OCI-LY7 (cell line): ENCODE data around the gene WDR64.

Source experiments
- CTCF ChIP-seq: fragments of 200-600 bp; sonication (generic); conservative IDR thresholded peaks from 2 replicates; pipeline ENCODE4 v1.5.1; 2014; ENCODE audit warnings: mild to moderate bottlenecking, antibody characterized with exemption, low read length, moderate library complexity, mixed read lengths
- EZH2phosphoT487 ChIP-seq: fragments of 200-600 bp; sonication (generic); IDR thresholded peaks from 2 replicates; pipeline ENCODE4 v1.6.1; 2018; ENCODE audit warnings: low read depth, borderline replicate concordance, mild to moderate bottlenecking, mixed run types, antibody characterized with exemption, low read length, moderate library complexity, mixed read lengths

DNA sequence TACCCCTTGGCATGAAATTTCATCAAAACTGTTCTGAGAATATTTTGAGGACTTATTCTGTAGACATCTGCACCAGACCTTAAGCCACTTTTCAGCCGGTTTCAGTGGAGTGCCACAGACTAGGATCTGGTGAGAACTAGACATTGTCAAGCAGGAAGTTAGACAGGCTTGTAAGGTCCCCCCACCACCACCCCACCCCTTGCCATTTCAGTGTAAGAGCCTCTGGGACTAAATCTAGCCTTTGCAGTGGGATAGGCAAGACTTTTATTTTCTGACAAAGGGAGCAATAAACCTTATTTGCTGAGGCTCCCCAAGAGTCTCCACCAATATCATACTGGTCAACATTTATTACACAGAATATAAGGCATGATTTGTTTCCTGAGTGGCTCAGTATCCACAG, 118.0 kb downstream of the WDR64 start:
- TF ChIP-seq CTCF (no peak), EZH2phosphoT487 (no peak)
